Hematopoietic multipotent progenitor cell treated with erythropoietin and hydrocortisone succinate and interleukin-3 and kit ligand, for 15 days (in vitro differentiated cells): ENCODE measurements around the gene MPL.
"Not testable (repeated sequence)": the region's sequence is repeated elsewhere in the genome, so short reads cannot be mapped to it uniquely, and the experiment has no call there.

Experiments
- DNase-seq: peaks from one replicate; pipeline ENCODE4 v3.0.0-alpha.2; 2015; ENCODE audit warnings: low spot score

Gene MPL

GRCh38 chr1:43377831-43378230 is 40.2 kb downstream of the MPL start:
- no peak for DNase-seq

GRCh38 chr1:43379476-43379875 is 41.9 kb downstream of the MPL start:
- DNase-seq: no peak

DNA sequence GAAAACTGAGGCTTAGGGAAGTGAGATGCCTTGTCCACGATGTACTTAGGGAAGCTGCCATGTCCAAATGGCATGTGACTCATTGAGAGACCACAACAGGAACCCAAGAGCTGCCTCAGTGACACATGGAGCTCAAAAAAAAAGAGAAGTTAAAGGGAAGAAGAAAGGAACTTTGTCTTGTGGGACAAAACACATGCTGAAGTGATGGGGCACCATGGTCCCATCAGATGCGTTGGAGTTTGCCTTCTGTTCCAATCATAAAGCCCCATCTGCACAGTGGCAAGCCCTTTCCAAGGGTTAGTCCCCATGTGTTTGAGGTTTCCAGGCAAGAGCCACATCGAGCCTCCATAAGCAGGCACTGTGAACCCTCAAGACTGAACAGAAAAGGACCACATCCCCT is 44.0 kb downstream of the MPL start:
- no peak for DNase-seq

GRCh38 chr1:43382027-43382779 is 44.6 kb downstream of the MPL start:
- no peak for DNase-seq

DNA sequence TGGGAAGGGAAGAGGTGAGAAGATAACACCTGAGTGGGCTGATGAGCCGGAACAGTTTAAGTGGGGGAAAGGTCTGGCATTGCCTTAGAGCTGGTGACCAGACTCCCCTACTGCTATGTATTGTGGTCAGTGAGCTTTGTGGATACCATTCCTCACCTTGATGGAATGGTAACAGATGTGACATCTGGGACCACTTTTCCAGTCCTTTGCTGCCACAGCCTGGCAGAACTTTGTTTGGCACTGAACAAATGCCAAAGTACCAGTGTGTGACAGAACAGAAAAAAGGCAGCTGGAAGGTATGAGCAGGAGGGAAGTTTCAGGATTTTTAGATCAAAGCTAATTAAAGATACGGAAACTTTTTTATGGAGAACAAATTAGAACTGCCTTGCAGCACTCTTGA is 45.8 kb downstream of the MPL start:
- no peak for DNase-seq

- DNase-seq: no peak
Measured at GRCh38 chr1:43386676-43387075, 49.1 kb downstream of the MPL start.

- no peak for DNase-seq
Measured at GRCh38 chr1:43387976-43388599, 50.5 kb downstream of the MPL start.

GRCh38 chr1:43388613-43389012 is 51.0 kb downstream of the MPL start:
- DNase-seq: no peak

DNA sequence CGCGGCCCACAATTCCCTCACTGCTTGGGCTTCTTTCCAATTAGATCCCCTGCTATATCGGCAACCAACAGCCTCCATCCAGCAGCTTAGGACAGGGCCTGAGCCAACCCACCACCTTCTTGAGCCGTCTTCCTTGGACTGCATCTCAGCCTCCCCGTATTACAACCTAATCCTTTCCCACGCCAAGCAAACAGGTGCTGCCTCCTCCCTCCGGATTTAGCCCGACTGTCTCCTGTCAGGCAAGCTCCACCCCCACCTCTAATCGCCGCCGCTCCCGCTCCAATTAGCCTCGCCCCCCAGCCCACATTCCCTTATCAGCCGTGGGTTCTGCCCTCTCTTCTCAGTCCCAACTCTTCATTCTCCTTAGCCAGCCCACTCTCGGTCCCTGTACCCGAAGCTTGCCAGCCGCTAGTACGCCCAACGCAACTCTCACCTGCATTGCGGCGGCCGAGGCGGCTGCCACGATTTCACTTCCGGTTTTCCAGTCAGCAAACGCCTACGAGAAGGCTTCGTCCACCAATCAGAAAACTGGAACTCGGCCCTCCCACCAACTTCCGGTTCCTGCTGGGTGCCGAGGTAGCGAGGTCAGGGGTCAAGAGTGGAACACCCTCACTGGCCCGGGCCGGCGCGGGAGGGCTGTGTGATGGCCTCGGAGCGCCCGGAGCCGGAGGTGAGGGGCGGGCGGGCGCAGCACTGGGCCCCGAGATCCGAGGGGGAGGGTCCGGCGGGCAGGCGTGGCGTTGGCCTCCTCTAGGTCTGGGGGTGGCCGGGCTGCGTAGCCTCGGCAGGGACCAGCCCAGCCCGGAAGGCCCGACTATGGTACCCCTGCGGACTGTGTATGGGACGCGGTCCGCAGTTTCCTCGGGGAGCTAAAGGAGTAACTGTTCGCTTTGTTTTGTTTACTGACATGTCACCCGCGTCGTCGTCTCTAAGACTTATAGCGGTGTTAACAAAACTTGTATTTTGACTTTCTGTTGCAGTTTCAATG is 52.0 kb downstream of the MPL start, which contains the start of the genes MED8 and SZT2:
Gene MED8 (minus strand): TSS at position 475 of the 988 bp plus-strand sequence. CDS start 36 bp downstream, at position 439.
Gene SZT2 (plus strand): TSS at position 574 of the 988 bp plus-strand sequence. CDS start 70 bp downstream, at position 644.
- DNase-seq: peak; percentile 95

DNA sequence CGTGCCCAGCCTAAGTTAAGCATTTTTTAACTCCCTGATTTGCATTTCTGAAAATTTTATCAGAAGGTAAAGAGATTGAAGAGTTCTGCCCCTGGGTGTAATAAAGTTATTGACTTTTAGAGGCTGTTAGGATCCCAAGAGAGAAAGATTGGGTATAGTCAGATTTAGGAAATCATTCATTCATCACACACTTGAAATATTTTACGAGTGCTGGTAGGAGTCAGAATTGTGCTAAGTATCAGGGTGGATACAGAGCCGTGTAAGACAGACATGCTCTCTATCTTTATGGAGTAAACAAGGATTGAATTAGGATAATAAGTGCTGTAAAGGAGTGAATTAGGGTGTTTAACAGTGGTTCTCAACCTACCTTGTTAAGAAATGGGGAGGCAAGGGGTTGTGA is 55.1 kb downstream of the MPL start:
- no peak for DNase-seq

- DNase-seq: no peak
Measured at GRCh38 chr1:43395523-43395922, 57.9 kb downstream of the MPL start.

DNA sequence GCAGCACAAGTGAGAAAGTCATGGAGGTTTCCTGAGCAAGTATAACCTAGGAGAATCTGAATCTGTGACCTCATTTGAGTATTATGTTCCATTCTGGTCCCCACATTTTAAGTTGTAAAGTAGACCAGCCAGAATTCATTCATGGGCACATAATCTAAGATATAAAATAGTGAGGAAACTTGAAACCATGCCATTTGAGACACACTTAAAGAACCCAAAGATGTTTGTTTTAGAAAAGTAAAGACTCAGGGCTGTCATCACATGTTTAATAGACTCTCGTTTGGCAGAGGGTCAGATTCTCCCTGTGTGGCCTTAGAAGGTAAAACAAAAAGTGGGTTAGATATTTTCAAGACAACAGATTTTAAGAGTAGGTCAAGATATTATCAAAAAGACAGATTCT is 58.4 kb downstream of the MPL start:
- DNase-seq: no peak

DNA sequence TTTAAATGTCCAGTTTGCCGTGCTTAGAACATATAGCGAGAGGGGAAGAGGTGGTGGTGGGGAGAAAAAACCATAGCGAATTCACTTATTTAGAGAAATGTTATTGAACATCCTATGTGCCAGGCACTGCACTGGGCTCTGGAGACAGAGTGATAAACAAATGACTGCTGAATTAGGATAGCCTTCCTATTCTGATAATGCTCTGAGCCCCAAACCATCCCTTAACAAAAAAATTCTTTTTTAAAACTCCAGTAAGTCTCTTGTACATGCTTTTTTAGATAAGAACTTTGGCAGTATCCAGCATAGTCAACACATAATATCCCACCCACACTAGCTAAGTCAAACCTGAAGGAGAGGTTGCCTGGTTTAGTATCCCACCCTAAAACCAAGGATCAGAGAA is 60.6 kb downstream of the MPL start:
- peak; percentile 35 for DNase-seq

- DNase-seq: not testable (repeated sequence)
Measured at GRCh38 chr1:43400441-43400840, 62.8 kb downstream of the MPL start.

DNA sequence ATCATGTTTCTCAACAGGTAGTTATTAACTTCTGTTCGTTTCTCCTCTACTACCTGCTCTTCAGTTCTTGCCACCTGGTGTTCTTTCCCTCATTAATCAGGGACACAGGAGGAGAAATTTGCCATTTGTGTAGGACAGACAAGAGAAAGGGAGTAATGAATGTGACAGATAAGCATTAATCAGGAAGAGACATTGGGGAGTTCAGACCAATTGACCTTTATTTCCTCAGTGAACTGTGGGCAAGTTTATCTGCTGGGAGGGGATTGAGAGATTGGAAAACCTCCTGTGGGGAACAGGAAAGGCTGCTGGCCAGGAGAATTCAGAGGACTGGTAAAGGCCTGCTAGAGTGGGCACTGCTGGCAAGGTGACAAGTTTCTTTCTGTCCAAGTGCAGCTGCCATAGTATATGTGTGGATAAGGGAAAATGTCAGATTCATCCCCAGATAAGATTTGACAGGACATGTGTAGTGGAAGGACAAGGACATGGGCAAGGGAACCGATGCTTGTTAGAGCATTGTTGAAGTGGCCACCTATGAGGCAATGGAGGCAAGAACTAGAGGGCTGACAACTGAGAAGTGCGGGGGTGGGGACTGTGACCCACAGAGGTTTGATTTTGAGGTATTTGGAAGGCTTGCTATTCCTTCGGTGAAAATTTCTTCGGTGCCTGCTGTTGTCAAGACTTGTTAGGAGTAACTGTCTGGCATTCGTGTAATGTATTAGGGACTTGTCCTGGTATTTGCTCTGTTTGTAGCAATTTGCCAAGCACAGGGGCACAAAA is 64.7 kb downstream of the MPL start:
- DNase-seq: peak; percentile 19
